Measurements from ENCODE around the gene EPHA8.

EPHA8 gene

DNA sequence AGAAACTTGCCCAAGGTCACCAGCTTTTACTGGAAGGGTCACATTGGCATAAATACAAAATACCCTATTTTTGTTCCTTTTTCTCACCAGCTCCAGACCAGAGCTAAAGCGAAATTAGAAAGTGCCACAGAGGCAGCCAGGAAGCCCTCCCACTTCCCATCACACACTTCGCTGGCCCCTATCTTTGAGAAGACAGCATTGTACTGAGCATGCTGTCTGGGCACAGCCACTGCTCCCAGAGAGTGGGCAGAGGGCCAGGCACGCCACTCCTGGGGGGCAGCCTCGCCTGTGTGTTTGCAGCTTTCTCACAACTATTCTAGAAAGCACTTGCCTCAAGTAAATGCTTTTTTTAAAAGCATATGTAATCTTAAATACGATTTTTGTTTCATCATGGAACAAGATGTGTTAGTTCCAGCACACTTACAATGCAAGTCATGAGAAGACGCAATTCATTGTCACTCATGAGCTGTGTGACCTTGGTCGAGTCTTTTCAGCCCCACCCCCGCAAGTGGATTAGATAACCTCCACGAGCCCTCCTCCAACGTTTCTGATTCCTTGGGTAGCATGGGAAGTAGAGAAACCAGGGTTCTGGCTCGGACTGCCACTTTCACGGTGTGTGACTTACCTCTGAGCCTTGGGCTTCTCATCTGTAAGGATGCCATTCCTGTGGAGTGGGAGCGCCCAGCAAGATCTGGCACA, 25.7 kb upstream of the EPHA8 start:
- DNase-seq, result no peak

DNA sequence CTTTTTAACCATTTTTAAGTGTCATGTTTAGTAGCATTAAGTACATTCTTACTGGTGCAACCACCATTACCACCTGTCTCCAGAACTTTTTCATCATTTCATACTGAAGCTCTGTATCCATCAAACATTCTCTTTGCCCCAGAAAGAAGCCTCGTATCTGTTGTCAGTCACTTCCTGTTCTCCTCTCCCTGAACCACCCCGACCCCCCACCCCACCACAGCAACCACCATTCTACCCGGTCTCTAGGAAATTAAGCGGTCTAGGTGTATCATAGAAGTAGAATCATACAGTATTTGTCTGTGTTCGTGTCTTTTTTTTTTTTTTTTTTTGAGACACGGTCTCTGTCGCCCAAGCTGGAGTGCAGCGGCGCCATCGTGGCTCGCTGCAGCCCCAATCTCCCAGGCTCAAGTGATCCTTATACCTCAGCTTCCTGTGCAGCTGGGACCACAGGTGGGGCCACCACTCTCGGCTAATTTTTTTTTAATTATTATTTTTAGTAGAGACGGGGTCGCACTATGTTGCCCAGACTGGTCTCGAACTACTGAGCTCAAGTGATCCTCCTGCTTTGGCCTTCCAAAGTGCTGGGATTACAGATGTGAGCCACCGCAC, 23.7 kb upstream of the EPHA8 start:
- DNase-seq, result no peak

DNA sequence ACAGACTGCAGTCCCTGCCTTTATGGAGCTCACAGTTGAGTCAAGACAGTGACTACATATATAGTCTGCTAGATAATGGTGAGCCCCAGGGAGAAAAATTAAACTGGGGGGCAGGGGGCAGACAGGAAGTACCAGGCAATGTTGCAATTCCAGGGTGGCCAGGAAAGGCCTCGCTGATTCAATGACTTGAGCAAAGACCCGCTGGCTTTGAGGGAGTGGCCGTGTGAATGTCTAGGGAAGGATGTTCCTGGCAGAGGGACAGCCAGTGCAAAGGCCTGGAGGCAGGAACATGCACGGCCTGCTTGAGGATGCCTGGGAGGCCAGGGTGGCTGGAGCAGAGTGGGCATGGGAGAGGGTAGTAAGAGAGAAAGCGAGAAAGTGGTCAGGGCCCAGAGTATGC, 23.0 kb upstream of the EPHA8 start:
- no peak for DNase-seq

DNA sequence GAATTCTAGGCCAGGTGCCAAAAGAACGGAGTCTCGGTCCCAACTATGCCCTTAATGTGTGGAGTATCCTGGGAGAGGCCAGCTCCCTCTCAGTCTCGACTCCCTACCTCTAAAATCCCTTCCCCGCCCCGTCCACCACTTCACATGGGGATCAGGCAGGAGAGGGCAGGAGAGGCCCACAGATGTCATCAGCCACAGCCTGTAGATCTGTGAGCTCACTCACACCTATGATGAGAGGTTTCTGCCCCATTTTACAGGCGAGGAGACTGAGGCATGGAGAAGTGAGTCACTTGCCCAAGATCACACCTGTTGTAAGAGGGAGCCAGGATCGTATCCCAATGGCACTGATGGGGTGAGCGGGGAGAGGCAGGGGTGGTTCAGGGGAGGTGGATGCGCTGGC, 20.4 kb upstream of the EPHA8 start:
- DNase-seq, result no peak

DNA sequence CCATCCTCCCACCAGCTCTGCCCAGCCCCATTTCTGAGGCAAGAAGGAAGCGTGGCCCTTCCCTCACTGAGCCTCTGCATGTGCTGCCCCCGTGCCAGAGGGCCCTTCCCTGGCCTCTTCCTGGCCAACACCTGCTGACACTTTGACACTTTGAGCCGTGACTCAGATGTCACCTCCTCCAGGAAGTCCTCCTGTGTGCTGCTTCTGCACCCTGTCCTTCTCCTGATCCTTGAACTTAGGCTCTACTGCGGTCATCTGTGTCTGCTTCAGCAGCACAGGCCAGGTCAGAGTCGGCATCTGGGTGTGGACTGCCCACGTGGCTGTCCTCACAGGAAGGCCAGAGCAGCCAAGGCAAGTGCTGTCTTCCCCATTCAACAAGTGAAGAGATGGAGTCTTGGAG, 19.6 kb upstream of the EPHA8 start:
- DNase-seq, result no peak

DNA sequence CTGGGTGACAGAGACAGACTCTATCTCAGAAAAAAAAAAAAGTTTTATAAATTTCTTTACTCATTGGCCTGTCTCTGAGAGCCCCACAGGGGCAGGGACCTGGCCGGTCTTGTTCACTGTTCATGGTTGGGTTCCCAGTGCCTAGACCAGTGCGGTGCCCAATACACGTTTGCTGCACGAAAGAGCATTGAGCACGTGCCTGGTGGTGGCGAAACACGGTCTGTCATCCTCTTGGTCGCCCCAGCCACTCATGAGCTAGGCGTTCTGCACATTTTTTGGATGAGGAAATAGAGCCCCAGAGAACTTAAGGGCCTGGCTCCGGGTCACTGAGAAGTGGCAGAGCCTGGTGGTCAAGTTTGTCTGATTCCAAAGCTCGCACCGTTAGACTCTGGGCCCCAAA, 18.7 kb upstream of the EPHA8 start:
- DNase-seq, result no peak

DNA sequence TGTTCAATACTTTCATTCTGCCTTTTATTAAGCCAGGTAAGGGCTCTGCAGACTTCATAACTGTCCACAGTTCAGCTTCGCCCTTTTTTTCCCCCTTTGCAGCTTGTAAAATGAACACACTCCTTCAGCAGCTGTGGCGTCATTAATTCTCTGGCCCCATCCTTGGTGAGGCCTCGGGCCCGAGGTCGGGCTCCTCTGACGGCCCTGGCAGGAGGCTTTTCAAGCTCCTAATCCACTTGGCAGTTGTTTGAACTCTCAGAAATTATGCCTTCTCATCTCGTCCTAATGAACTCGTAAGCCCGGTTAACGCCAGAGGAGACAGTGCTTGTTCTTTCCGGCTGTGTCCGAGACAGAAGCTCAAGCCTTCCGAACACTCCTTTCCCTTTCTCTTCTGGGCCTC, 18.1 kb upstream of the EPHA8 start:
- DNase-seq, result no peak

DNA sequence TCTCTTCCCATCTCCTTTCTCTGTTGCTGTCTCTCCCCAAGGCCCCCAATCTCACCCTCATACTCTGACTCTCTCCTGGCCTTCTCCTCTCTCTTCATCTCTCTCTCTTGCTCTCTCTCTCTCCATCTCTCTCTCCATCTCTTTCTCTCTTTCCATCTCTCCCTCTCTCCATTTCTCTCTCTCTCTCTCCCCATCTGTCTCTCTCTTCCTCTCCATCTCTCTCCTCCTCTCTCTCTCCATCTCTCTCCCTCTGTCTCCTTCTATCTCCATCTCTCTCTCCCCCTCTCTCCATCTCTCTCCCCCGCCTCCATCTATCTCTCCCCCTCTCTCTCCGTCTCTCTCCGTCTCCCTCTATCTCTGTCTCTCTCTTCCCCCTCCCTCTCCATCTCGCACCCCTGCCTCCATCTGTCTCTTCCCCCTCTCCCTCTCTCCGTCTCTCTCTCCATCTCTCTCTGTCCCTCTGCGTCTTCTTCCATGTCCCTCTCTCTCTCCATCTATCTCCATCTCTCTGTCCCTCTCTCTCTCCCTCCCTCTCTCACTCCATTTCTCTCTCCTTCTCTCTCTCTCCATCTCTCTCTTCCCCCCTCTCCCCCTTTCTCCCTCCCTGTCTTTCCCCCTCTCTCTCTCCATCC, 16.0 kb upstream of the EPHA8 start:
- DNase-seq, result no peak

DNA sequence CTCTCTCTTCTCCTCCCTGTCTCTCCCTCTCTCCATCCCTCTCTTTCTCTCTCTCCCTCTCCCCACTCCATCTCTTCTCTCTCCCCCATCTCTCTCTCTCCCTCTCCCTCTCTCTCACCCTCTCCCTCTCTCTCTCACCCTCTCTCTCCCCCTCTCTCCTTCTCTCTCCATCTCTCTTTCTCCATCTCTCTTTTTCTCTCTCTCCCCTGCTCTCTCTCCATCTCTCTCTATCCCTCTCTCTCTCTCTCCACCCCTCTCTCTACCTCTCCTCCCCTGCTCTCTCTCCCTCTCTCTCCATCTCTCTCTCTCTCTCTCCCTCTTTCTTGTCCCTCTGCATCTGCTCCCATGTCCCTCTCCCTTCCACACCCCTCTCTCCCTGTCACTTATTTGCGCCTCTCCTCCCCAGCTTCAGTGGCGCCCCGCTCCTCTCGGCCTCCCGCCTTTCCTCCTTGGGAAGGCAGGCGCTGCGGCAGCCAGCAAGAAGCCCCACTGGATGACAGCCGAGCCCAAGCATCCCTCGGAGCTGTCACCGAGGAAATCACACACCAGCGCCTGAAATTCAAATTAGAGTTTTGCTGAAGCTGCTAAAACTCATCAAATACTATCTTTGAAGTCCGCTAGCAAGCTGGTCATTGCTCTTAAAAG, 15.3 kb upstream of the EPHA8 start:
- no peak for DNase-seq

DNA sequence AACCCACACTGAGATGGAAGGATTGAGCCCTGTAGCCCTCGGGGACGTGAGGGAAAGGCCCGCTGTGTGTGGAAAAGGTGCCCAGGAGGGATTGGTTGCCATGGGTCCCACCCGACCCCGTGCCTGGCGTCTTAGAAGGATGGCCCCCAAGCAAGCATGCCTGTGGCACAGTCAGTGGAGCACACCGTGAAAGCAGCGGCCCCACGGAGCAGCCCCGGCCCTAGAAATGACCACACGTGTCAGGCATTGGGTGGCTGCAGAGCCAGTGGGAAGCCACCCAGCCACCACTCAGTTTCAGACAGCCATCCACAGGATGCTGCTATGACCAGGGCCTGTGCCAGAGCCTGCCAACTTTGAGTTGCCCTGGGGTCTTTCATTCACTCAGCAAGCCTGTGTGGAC, 13.3 kb upstream of the EPHA8 start:
- no peak for DNase-seq

DNA sequence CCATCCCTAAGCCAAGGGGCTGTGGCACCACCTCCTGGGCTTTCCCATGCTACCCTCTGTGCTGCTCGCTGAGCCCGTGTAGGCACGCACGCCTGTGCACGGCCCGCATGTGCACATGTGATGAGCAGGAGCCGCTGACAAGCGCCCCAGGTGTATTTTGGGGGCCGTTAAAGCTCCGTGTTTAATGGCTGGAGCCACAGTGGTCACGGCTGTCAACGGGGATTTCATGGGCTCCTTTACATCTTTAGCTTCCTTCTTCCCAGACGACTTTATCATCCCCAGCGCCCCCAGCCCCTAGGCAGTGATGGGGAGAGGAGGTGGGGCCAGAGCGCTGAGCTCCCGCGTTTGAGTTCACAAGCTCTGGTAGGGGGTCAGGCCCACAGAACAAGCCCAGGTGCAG, 11.7 kb upstream of the EPHA8 start:
- no peak for DNase-seq

DNA sequence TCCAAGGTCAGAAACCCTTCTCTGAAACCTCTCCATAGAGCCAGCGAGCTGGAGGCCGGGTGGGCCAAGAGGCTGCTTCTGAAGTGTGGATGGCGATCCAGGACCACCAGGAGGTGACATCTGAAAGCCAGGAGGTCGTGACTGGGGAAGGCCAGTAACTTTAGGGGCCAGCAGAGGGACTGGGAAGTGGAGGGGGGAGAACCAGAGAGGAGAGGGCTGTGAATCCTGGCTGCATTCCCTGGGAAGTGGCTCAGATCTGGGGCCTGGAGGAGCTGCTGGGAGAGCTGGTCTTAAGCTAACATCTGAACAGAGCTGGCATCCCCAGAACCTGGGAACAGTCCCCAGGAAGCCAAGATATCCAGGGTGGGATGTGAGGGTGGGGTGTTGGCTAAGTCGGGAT, 11.3 kb upstream of the EPHA8 start:
- no peak for DNase-seq

DNA sequence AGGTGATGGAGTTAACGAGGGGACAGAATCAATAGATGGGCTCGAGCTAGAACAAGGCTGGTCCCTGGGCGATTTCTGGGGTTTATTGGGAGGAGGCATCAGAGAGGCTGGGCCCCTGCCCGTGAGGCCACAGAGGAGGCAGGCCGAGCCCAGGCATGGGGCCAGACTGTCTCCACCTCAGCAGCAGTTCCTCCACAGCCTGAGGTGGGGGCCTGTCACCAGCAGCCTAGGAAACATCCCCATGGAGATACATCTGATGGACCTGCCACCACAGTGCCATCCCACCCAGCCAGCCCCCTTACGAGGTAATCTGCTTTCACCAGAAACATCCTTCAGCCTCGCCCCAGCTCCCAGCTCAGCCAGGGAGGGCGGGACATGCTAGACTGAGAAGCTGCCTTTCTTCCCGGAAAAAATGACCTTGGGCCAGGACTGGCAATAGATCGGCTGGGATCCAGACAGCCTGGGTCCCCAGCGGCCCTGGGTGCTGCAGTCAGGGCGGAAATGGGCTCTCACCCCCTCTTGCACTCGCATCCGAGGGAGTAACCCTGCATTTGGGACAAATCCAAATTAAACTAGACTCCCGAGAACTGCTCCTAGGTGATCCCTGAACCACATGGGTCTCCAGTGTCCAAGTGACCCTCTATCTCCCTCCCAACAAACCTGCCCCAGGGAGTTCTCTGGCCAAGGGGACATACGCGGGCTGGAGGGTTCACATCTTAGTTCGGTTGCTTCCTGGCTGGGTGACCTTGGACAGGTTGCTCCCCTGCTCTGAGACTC, 10.0 kb upstream of the EPHA8 start:
- no peak for DNase-seq

DNA sequence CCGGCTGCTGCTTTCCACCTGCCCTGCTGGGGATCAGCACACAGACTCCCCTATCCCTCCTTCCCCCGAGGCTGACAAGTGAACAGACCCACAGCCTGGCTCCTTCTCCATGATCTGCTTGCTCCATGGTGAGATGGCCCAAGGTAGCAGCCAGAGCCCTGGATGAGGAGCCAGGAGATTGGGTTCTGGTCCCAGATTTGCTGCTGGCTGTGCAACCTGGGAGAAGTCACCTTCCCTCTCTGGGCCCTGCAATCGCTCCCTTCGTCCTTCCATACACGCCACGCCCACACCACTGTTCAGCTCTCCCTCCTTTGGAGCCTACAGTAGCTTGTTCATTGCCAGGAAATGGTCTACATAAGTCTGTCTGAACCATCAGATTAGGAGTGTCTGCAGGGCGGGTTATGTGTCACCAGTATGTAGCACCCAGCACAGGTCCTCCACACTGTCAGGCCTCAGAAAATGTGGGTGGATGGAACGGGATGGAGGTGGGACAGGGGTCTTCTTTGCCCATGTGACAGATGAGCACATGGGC, 9.2 kb upstream of the EPHA8 start:
- no peak for DNase-seq

DNA sequence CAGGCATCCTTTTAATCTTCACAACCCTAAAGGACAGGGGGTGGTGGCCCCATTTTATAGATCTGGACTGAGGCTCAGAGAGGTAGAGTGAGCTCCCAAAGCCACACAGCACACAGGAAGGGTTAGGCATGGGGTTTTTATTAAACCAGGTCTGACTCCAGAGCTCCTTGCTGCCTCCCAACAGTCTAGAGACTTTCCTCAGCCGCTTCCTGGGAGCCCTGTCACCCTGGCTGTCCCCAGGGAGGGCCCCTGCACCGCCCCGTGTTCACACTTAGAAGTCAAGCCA, 8.0 kb upstream of the EPHA8 start:
- DNase-seq, result no peak

DNA sequence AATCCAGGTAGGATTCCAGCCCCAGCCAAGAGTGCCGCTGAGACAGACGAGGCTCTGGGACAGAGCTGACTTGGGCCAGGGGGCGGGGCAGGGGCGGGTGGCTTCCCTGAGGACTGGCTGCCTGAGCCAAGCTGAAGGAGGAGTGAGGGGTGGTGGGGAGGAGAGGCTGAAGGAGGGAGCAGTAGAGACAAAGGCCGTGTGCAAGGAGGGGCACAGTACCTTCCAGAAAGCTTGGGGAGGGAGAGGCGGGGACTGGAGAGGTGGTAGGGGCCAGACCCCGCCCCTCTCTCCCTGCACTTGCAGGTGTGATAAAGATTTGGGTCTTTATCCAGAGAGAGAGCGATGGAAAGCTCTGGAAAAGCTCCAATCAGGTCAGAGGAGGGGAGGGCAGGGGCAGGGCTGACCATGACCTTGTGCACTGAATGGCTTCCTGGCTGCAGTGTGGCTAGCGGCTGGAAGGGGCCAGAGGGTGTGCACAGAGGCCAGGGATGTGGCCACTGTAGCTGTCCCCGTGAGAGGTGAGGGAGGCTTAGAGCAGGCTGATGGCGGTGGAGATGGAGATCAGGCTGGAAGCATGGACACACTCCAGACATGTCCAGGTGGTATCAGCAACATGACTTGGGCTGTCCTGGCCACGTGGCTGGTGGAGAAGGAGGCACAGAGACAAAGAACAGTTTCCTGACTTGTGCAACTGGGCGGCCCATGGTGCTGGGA, 6.7 kb upstream of the EPHA8 start:
- no peak for DNase-seq

DNA sequence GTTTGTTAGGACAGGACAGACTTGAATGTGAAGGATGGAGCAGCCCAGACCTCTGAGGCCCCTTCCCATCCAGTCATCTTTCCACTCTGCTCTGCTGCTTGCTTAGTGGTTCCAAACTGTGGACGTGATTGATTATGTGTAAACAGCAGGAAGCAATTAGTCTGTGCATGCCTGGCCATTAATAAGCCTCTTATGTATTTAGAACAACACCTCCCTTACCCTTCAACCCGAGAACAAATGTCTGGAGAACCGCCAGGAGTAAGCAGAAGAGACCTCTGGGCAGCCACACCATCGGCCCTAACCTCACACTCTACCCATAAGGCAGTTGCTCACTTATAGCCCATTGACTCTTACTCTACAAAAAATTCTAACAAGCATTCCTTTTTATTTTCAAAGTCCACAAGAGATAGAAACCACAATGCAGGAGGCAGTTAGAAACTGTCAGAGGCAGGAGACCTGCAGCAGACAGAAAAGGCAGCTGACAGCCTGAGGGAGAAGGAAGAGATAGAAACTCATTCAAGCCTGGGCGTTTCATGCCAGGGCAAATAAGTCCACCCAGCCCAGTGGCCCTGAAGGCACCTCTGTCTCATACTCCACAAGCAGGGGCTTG, 5.8 kb upstream of the EPHA8 start:
- no peak for DNase-seq

DNA sequence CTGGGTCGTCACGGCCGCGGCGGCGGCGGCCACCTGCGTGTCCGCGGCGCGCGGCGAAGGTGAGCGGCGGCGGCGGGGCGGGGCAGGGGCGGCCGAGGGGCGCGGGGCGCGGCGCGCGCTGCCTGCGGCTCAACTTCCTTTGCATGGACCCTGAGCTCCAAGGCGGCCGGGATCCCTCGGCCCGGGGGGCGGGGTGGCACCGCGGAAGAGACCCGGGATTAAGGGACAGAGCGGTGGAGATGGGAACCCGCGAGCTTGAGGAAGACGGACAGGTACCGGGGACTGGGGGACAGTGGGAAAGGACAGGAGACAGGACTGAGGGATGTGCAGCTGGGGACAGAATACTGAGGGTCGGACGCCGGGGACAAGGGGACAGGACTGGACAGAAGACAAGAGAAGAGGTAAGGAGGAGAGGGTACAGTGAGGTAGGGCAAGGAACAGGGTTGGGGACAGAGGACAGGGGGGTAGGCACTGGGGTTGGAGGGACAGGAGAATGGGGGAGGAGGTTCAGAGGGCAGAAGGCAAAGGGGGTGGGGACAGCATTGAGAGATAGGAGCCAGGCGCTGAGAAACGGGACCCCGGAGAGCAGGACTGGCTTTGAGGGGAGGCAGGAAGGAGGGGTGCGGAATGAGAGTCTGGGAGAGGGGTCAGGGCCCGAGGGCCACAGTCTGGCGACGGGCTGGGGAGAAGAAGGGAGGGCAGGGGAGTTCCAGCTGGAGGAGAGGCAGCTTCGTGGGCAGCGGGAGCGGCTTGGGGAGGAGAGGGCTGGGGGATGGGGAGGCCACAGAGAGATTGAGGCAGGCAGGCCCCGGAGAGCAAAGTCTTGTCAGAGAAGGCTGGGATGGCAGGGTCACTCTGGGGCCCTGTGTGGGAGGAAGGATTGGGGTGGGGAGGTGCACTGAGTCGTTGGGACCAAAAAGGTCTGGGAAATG, 648 bp downstream of the EPHA8 start:
- DNase-seq, result no peak

DNA sequence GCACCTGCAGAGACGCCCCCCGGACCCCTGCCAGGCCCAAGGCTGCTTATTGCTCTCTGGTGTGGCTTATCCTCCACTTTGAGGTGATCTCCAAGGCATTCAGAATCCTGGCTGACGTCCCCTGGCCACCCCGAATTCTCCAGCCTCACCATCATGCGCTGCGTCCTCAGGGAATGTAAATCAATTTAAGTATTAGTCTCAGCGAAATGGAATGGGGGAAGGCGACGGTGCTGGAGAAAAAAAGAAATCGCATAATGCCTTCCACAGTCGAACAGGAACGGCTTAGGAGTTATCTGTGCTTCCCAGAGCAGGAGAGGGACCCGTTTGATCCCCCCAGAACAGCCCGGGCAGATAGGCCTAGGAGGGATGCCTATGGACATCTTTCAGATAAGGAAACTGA, 2.9 kb downstream of the EPHA8 start:
- no peak for DNase-seq

DNA sequence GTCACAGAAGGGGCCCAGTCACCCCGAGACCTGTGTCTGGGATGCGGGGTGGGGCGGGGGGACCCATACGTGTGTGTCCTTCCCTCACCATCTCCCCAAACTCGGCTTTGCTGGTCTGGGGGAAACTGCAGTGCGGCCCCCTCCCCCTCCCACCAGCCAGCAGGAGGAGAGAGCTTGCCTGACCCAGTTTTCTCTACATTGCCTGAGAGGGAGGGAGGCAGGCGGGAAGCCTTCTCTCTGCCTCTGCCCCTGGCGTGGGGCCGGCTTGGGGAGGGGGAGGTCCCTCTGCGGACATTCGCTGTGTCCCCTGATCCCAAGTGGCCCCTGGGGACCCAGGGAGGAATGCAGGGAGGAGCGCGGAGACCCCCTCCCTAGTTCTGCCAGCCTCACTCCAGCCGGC, 3.9 kb downstream of the EPHA8 start:
- no peak for DNase-seq

DNA sequence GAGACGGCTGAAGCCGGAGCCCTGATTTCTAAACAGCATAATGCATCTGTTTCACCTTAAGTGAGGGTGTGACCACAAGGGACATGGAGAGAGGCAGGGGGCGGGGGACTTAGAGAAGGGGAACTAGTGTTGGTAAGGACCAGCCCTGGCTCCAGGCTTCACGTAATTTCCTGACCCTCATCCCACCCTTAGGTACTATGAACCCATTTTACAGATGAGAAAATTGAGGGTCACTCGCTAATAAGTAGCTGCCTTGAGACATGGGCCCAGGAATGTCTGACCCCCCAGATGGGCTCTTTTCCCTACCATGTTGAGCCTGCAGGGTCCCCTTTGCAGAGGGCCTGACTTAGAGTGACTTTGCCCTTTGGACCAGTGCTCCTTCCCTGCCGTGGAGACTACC, 4.7 kb downstream of the EPHA8 start:
- DNase-seq, result no peak
